HG02970 (cell line): ENCODE data around the gene IL6R.

Experiments used
- ATAC-seq: cut with Tn5 transposase; IDR thresholded peaks from one replicate; pipeline ENCODE4 v1.9.1; 2021; ENCODE audit warnings: mild to moderate bottlenecking, moderate library complexity, moderate number of reproducible peaks; ENCODE audit not compliant: unreplicated experiment, low FRiP score

The IL6R gene

GRCh38 chr1:154443274-154444013 lies 38.3 kb downstream of the IL6R start:
- no peak for ATAC-seq

DNA sequence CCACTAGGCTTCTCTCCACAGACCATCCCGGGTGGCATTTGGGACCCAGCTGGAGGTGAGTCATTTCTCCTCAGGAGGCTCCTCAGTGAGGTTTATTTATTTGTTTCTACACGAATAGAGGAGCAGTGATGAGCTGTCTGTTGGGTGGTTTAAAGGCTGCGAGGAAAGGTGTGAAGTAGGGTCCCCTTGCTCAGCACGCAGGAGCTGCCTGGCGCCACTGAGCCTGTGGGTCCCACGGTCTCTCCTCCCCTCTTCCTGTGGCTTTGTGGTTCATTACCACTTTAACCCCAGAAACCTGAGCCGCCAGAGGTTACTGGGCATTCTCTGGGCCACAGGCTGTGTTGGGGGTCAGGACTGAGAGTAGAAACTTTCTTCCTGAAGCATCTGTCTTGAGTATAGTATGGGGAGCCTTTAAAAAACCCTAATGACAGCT lies 39.9 kb downstream of the IL6R start:
- ATAC-seq = no peak

GRCh38 chr1:154446292-154446691 lies 41.1 kb downstream of the IL6R start:
- no peak for ATAC-seq

GRCh38 chr1:154446789-154447188 lies 41.6 kb downstream of the IL6R start:
- no peak for ATAC-seq

DNA sequence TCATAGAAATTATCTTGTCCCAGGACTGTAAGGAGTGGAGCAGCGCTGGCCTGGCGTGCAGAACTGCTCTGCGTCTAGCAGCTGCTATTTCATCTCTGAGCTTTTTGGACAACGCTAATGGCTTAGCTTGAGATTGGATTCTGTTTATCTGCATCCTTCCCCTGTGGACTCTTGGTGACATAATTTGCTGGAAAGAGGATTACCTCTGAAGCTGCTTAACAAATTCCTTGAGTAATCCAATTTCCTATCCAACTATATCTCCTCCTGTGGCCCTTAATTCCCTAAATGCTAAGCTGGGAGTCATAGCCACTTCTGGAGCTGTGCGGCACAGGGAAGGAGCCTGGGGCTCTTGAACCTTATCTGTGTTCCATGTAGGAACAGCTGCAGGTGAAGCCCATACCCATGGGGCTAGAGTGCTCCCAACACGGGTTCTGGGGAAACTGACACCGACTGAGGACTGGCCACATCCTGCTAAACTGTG lies 43.2 kb downstream of the IL6R start:
- ATAC-seq = no peak

DNA sequence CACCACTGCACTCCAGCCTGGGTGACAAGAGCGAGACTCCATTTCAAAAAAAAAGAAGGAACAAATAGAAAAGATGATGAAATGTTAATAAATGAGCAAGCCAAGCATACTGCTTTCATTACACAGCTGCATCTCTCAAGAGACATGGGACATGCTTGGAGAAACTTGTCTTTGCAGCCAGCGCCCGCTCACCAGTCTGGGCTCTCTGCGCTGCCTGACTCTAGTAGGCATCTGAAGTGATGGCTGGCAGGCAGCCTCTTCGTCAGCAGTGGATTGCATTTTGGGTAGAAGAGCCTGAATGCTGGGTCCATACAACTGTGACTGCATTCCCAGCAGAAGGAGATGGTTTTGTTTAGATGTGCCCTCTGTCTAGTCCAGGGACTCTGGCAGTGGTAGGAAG lies 48.0 kb downstream of the IL6R start:
- ATAC-seq = no peak

GRCh38 chr1:154453574-154454352 lies 48.6 kb downstream of the IL6R start:
- no peak for ATAC-seq

DNA sequence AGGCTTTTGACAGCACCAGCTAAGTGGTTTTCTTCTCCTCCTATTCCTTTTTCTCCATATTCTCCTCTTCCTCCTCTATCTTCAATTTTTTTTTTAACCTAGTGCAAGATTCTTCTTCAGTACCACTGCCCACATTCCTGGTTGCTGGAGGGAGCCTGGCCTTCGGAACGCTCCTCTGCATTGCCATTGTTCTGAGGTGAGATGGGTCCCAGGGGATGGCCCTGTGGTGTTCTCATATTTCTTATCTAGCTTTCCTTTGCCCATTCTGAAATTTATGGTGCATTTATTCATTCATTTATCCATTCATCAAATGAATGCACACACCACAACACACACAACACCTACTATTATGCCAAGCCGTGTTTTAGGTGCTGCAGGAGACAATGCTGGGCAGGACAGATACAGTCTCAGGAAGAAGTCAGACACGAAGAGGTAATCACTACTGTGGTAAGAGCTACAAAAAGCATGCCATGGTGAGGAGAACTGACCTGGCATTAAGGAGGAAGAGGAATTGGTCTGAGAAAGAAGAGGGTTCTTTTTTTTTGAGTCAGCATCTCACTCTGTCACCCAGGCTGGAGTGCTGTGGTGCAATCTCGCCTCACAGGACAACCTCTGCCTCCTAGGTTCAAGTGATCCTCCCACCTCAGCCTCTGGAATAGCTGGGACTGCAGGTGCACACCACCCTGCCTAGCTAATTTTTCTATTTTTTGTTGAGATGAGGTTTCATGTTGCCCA lies 49.4 kb downstream of the IL6R start:
- ATAC-seq = no peak

DNA sequence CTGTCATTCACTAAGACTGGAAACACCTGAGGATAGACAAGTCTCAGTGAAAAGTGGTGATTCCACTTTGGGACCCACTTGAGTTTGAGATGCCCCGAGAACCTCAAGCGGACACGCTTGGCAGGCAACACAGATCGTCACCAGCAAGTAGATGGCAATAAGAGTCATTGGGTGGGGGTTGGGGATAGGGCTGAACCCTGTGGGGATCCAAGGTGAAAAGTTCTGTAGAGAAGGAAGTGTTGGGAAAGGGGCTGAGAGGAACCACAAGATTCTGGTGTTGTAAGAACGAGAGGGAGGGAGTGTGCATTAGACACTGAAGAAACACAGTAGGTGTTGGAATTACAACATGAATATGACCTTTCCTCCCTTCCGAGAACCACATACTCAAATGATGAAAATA lies 51.5 kb downstream of the IL6R start:
- no peak for ATAC-seq

DNA sequence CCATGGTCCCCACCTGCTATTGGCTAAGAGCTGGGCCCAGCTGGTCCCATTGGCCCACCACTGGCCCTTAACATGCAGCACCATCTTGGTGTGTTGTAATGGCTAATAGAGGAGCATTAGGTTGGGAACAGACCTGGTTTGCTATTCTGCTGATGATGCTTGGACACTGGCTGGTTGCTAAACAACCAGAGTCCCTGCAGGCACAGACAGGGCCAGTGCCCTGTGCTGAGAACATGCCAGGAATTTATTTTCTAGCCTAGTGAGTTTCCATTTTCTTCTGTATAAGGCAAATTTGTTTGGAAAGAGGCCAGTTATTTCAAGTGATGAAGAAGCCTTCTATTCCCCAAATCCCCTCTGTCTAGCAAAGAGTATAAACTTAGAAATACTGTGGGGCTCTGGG lies 53.9 kb downstream of the IL6R start:
- ATAC-seq = no peak

GRCh38 chr1:154460695-154461260 lies 55.6 kb downstream of the IL6R start:
- ATAC-seq = no peak

- ATAC-seq = no peak
Observed at GRCh38 chr1:154463512-154463990, 58.4 kb downstream of the IL6R start.

- ATAC-seq = no peak
Observed at GRCh38 chr1:154465621-154466195, 60.6 kb downstream of the IL6R start.

DNA sequence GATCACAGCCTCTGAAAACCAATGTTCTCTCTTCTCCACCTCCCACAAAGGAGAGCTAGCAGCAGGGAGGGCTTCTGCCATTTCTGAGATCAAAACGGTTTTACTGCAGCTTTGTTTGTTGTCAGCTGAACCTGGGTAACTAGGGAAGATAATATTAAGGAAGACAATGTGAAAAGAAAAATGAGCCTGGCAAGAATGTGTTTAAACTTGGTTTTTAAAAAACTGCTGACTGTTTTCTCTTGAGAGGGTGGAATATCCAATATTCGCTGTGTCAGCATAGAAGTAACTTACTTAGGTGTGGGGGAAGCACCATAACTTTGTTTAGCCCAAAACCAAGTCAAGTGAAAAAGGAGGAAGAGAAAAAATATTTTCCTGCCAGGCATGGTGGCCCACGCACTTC lies 61.1 kb downstream of the IL6R start:
- no peak for ATAC-seq

DNA sequence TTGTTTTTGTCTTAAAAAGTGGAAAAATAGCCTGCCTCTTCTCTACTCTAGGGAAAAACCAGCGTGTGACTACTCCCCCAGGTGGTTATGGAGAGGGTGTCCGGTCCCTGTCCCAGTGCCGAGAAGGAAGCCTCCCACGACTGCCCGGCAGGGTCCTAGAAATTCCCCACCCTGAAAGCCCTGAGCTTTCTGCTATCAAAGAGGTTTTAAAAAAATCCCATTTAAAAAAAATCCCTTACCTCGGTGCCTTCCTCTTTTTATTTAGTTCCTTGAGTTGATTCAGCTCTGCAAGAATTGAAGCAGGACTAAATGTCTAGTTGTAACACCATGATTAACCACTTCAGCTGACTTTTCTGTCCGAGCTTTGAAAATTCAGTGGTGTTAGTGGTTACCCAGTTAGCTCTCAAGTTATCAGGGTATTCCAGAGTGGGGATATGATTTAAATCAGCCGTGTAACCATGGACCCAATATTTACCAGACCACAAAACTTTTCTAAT lies 61.8 kb downstream of the IL6R start:
- ATAC-seq = no peak

GRCh38 chr1:154467434-154468102 lies 62.4 kb downstream of the IL6R start:
- ATAC-seq = no peak

GRCh38 chr1:154468535-154469250 lies 63.5 kb downstream of the IL6R start:
- no peak for ATAC-seq

- no peak for ATAC-seq
Observed at GRCh38 chr1:154469844-154470560, 64.9 kb downstream of the IL6R start.
